ENCODE measurements around the gene IRGQ.

The IRGQ gene

DNA sequence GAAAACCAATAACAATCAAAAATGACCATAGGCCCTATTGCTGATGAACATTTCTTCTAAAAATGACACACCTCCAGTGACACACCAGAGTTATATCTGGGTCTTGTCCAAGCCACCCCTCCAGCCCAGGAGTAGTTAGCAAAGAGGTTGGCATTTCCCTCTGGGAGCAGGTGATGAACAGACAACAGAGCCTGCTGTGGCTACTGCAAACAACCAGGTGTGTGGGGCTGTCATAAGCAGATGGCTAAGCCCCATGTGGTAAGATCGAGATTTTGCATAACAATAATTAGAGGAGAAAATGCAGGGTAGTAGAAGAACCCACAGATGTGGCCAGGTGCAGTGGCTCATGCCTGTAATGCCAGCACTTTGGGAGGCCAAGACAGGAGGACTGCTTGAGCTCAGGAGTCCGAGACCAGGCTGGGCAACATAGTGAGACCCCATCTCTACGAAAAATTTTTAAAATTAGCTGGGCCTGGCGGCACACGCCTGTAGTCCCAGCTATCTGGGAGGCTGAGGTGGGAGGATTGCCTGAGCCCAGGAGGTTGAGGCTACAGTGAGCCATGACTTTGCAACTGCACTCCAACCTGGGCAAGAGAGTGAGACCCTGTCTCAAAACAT is 25.7 kb downstream of the IRGQ start:
- Histone ChIP-seq H2AFZ (ENCODE audit: low read depth, low read length) (no peak overlapping the region), H3K27me3 (ENCODE audit: insufficient read depth, low read length) (no peaks in the 10 kb centered on the region), H3K36me3 (ENCODE audit: insufficient read depth, low read length) (peaks cover 26% of the 10 kb centered on the region), H3K4me1 (ENCODE audit: insufficient read depth, low read length) (peaks cover 11% of the 10 kb centered on the region), H3K4me3 (ENCODE audit: low read length) (no peak overlapping the region), H3K9me3 (ENCODE audit: low read length) (no peaks in the 10 kb centered on the region)

DNA sequence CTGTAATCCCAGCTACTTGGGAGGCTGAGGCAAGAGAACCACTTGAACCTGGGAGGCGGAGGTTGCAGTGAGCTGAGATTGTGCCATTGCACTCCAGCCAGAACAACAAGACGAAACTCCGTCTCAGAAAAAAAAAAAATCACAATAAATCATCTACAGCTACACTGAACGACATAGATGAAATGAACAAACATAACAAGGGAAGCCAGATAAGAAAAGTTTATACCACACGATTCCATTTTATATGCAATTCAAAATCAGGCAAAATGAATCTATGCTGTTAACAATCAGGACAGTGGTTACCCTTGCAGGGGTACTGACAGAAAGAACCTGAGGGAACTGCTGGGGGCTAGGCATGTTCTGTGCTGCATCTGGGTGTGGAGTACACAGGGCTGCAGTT is 26.3 kb downstream of the IRGQ start:
- Histone ChIP-seq H3K36me3 (ENCODE audit: insufficient read depth, low read length) (peaks cover 28% of the 10 kb centered on the region), H3K4me3 (ENCODE audit: low read length) (no peak overlapping the region), H2AFZ (ENCODE audit: low read depth, low read length) (no peak overlapping the region)

DNA sequence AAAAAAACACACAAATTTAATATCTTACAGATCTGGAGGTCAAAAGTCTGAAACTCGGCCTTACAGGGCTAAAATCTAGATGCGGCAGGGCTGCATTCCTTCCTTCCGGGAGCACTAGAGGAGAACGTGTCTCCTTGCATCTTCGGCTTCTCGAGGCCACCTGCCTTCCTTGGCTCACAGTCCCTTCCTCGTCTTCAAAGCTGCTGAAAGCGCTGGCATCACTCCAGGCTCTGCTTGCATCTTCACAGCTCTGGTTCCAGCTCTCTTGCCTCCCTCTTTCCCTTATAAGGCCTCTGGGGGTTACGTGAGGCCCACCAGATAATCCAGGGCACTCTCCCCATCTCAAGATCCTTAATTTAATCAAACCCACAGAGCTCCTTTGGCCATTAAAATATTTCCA is 31.1 kb downstream of the IRGQ start:
- H3K36me3 ChIP-seq (ENCODE audit: insufficient read depth, low read length), result peaks cover 37% of the 10 kb centered on the region
- no peaks in the 10 kb centered on the region for H3K4me1 ChIP-seq (ENCODE audit: insufficient read depth, low read length)
- no peak overlapping the region for H3K4me3 ChIP-seq (ENCODE audit: low read length)
- no peak overlapping the region for H2AFZ ChIP-seq (ENCODE audit: low read depth, low read length)
- no peaks in the 10 kb centered on the region for H3K9me3 ChIP-seq (ENCODE audit: low read length)
- no peaks in the 10 kb centered on the region for H3K27me3 ChIP-seq (ENCODE audit: insufficient read depth, low read length)

More for the DNA sequence above, 26.3 kb downstream of the IRGQ start:
- no peaks in the 10 kb centered on the region for H3K9me3 ChIP-seq (ENCODE audit: low read length)
- peaks cover 6% of the 10 kb centered on the region for H3K4me1 ChIP-seq (ENCODE audit: insufficient read depth, low read length)
- no peaks in the 10 kb centered on the region for H3K27me3 ChIP-seq (ENCODE audit: insufficient read depth, low read length)

GRCh38 chr19:43563816-43564457 is 32.0 kb downstream of the IRGQ start:
- Histone ChIP-seq H2AFZ (ENCODE audit: low read depth, low read length) (no peak overlapping the region), H3K4me1 (ENCODE audit: insufficient read depth, low read length) (no peaks in the 10 kb centered on the region), H3K36me3 (ENCODE audit: insufficient read depth, low read length) (peaks cover 35% of the 10 kb centered on the region), H3K27me3 (ENCODE audit: insufficient read depth, low read length) (no peaks in the 10 kb centered on the region), H3K9me3 (ENCODE audit: low read length) (no peaks in the 10 kb centered on the region), H3K4me3 (ENCODE audit: low read length) (no peak overlapping the region)

DNA sequence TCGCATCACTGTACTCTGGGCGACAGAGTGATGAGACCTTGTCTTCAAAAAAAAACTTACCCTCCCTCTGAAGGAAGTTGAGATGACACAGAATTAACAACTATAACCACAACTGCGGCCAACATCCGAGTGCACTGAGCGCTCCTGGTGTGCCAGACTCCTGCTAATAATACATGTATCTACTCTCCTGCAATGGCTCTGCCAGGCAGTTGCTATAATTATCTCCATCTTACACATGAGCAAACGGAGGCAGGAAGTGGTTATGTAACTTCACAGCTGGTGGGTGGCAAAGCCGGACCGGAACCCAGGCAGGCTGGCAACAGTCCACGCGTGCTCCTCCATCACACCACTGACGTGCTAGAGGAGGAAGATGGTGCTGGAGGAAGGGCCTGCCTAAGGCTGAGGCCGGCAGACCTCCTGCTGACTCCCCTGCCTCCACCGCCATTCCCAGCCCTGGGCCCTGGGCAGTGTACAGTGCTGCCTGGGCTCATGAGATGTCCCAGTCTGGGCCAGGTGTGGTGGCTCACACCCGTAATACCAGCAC is 33.2 kb downstream of the IRGQ start:
- Histone ChIP-seq H3K4me1 (ENCODE audit: insufficient read depth, low read length) (no peaks in the 10 kb centered on the region), H3K9me3 (ENCODE audit: low read length) (no peaks in the 10 kb centered on the region), H2AFZ (ENCODE audit: low read depth, low read length) (no peak overlapping the region), H3K4me3 (ENCODE audit: low read length) (no peak overlapping the region), H3K27me3 (ENCODE audit: insufficient read depth, low read length) (no peaks in the 10 kb centered on the region), H3K36me3 (ENCODE audit: insufficient read depth, low read length) (peaks cover 40% of the 10 kb centered on the region)

DNA sequence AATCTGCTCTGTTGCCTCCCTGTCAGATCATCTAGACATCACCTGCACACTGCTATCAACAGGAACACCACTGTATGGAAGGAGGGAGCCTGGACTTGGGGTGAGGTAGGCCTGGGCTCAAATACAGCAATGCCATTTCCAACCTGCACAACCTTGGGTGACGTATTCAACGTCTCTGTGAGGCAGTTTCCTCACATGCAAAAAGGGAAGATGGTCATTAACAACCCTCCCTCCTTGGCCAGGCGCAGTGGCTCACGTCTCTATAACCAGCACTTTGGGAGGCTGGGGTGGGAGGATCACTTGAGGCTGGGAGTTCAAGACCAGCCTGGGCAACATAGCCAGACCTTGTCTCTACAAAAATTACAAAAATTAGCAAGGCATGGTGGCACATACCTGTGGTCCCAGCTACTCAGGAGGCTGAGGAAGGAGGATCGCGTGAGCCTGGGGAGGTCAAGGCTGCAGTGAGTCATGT is 33.7 kb downstream of the IRGQ start:
- H3K9me3 ChIP-seq (ENCODE audit: low read length), result no peaks in the 10 kb centered on the region
- H2AFZ ChIP-seq (ENCODE audit: low read depth, low read length), result no peak overlapping the region
- H3K4me1 ChIP-seq (ENCODE audit: insufficient read depth, low read length), result no peaks in the 10 kb centered on the region
- peaks cover 45% of the 10 kb centered on the region for H3K36me3 ChIP-seq (ENCODE audit: insufficient read depth, low read length)
- no peaks in the 10 kb centered on the region for H3K27me3 ChIP-seq (ENCODE audit: insufficient read depth, low read length)
- no peak overlapping the region for H3K4me3 ChIP-seq (ENCODE audit: low read length)

- Histone ChIP-seq H3K9me3 (ENCODE audit: low read length) (no peaks in the 10 kb centered on the region), H2AFZ (ENCODE audit: low read depth, low read length) (no peak overlapping the region), H3K27me3 (ENCODE audit: insufficient read depth, low read length) (no peaks in the 10 kb centered on the region), H3K4me3 (ENCODE audit: low read length) (no peak overlapping the region), H3K36me3 (ENCODE audit: insufficient read depth, low read length) (peaks cover 49% of the 10 kb centered on the region), H3K4me1 (ENCODE audit: insufficient read depth, low read length) (no peaks in the 10 kb centered on the region)
Observed at GRCh38 chr19:43561139-43561970, 34.6 kb downstream of the IRGQ start.

DNA sequence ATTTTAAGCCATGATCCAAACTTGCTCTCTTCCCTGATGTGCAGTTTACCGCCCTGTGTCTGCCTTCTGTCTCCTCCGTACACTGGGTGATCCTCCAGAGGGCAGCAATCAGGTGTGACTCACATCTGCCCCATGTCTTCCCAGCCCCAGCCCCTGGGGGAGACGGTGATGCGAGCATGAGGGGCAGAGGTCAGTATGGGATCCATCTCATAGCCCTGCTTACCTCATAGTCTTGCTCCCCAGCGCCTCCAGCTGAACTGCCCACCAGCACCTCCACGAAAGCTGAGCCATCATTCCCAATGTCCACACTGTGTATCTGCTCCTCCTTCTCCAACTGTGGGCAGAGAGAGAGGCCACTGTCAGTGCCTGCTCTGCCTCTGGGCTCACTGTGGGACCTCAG is 35.2 kb downstream of the IRGQ start:
- Histone ChIP-seq H3K27me3 (ENCODE audit: insufficient read depth, low read length) (no peaks in the 10 kb centered on the region), H3K36me3 (ENCODE audit: insufficient read depth, low read length) (peaks cover 53% of the 10 kb centered on the region), H2AFZ (ENCODE audit: low read depth, low read length) (no peak overlapping the region), H3K4me3 (ENCODE audit: low read length) (no peak overlapping the region), H3K4me1 (ENCODE audit: insufficient read depth, low read length) (no peaks in the 10 kb centered on the region), H3K9me3 (ENCODE audit: low read length) (no peaks in the 10 kb centered on the region)

GRCh38 chr19:43555185-43555770 is 40.7 kb downstream of the IRGQ start:
- Histone ChIP-seq H3K4me3 (ENCODE audit: low read length) (no peak overlapping the region), H2AFZ (ENCODE audit: low read depth, low read length) (no peak overlapping the region), H3K9me3 (ENCODE audit: low read length) (no peaks in the 10 kb centered on the region), H3K36me3 (ENCODE audit: insufficient read depth, low read length) (peaks cover 54% of the 10 kb centered on the region), H3K27me3 (ENCODE audit: insufficient read depth, low read length) (no peaks in the 10 kb centered on the region), H3K4me1 (ENCODE audit: insufficient read depth, low read length) (no peaks in the 10 kb centered on the region)

GRCh38 chr19:43554317-43554895 is 41.5 kb downstream of the IRGQ start:
- no peaks in the 10 kb centered on the region for H3K9me3 ChIP-seq (ENCODE audit: low read length)
- H3K4me1 ChIP-seq (ENCODE audit: insufficient read depth, low read length), result no peaks in the 10 kb centered on the region
- H3K4me3 ChIP-seq (ENCODE audit: low read length), result no peak overlapping the region
- no peak overlapping the region for H2AFZ ChIP-seq (ENCODE audit: low read depth, low read length)
- peaks cover 60% of the 10 kb centered on the region for H3K36me3 ChIP-seq (ENCODE audit: insufficient read depth, low read length)
- H3K27me3 ChIP-seq (ENCODE audit: insufficient read depth, low read length), result no peaks in the 10 kb centered on the region

DNA sequence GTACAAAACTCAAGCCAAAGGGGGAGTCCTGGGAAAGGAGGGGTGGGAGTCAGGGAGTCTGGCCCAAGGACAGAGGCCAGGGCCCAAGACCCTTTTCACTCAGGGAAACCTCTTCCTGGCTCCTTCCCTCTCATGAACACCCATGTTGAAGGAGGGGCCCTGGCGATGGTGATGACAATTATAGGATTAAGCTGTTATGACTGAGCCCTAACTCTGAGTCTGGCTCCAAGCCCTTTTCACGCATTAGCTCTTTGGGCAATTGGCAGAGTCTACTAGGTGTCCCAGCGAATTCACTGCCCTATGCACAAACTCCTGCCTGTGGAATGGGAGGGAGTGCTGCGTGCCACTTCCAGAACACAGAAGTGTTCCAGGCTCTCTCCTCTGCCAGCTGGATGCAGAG is 42.3 kb downstream of the IRGQ start:
- Histone ChIP-seq H3K4me1 (ENCODE audit: insufficient read depth, low read length) (peaks cover 3% of the 10 kb centered on the region), H3K36me3 (ENCODE audit: insufficient read depth, low read length) (peaks cover 67% of the 10 kb centered on the region), H3K4me3 (ENCODE audit: low read length) (no peak overlapping the region), H3K9me3 (ENCODE audit: low read length) (no peaks in the 10 kb centered on the region), H2AFZ (ENCODE audit: low read depth, low read length) (no peak overlapping the region), H3K27me3 (ENCODE audit: insufficient read depth, low read length) (no peaks in the 10 kb centered on the region)

DNA sequence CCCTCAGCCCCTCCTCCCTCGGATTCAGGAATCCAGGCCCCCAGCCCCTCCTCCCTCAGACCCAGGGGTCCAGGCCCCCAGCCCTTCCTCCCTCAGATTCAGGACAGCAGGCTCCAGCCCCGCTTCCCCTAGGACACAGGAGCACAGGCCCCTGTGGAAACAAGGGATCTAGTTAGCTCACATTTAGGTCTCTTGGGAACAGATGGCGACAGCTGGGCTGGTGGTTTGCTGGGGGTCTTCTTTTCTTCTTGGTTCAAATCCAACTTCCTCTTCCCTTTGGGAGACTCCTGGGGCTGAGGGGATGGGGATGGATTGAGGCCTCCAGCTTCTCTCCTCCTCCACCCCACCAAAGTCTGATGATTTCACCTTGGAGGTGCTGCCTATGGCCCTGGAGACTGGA is 43.3 kb downstream of the IRGQ start:
- Histone ChIP-seq H3K9me3 (ENCODE audit: low read length) (no peaks in the 10 kb centered on the region), H2AFZ (ENCODE audit: low read depth, low read length) (no peak overlapping the region), H3K36me3 (ENCODE audit: insufficient read depth, low read length) (peaks cover 63% of the 10 kb centered on the region), H3K4me1 (ENCODE audit: insufficient read depth, low read length) (peaks cover 4% of the 10 kb centered on the region), H3K27me3 (ENCODE audit: insufficient read depth, low read length) (no peaks in the 10 kb centered on the region), H3K4me3 (ENCODE audit: low read length) (no peak overlapping the region)

GRCh38 chr19:43552198-43552450 is 43.8 kb downstream of the IRGQ start:
- Histone ChIP-seq H3K36me3 (ENCODE audit: insufficient read depth, low read length) (peaks cover 62% of the 10 kb centered on the region), H3K27me3 (ENCODE audit: insufficient read depth, low read length) (no peaks in the 10 kb centered on the region), H3K4me1 (ENCODE audit: insufficient read depth, low read length) (peaks cover 4% of the 10 kb centered on the region), H3K4me3 (ENCODE audit: low read length) (no peak overlapping the region), H3K9me3 (ENCODE audit: low read length) (no peaks in the 10 kb centered on the region), H2AFZ (ENCODE audit: low read depth, low read length) (no peak overlapping the region)

Measured in neuron (in vitro differentiated cells).